Neutrophil (primary cell): ENCODE measurements around the gene SLC23A3.

Experiments
- H3K27ac ChIP-seq: fragments of 200-600 bp; sonication (generic); 2 replicates; pipeline ENCODE4 v1.5.1; 2016; ENCODE audit warnings: mild to moderate bottlenecking, moderate library complexity
- H3K27me3 ChIP-seq: fragments of 200-600 bp; sonication (generic); 2 replicates; pipeline ENCODE4 v1.6.0; 2016; ENCODE audit warnings: mild to moderate bottlenecking
- H3K36me3 ChIP-seq: fragments of 200-600 bp; sonication (generic); 2 replicates; pipeline ENCODE4 v1.5.1; 2017
- H3K4me1 ChIP-seq, 2 experiments: fragments of 200-600 bp in 1 of 2; sonication (generic) in 1 of 2; 1 replicate in 1 of 2; 2 replicates in 1 of 2; pipeline versions ENCODE4 v1.5.1 to v1.6.1; 2013 to 2016; ENCODE audit warnings: low read depth in 1 of 2, low read length in 1 of 2, mild to moderate bottlenecking in 1 of 2, moderate library complexity in 1 of 2; ENCODE audit not compliant: control insufficient read depth in 1 of 2, insufficient read depth in 1 of 2
- H3K4me3 ChIP-seq, 2 experiments: fragments of 200-600 bp in 1 of 2; sonication (generic) in 1 of 2; 1 replicate in 1 of 2; 2 replicates in 1 of 2; pipeline ENCODE4 v1.5.1; 2013 to 2016; ENCODE audit warnings: low read depth in 1 of 2, low read length in 1 of 2, mild to moderate bottlenecking in 1 of 2, moderate library complexity in 1 of 2
- H3K9me3 ChIP-seq: fragments of 200-600 bp; sonication (generic); 2 replicates; pipeline ENCODE4 v1.5.1; 2016
- TF ChIP-seq, protein P1 (sequence below): fragments of 200-600 bp; sonication (generic); IDR thresholded peaks from 2 replicates; pipeline ENCODE4 v1.5.1; 2016; ENCODE audit warnings: antibody characterized with exemption

Gene SLC23A3

DNA sequence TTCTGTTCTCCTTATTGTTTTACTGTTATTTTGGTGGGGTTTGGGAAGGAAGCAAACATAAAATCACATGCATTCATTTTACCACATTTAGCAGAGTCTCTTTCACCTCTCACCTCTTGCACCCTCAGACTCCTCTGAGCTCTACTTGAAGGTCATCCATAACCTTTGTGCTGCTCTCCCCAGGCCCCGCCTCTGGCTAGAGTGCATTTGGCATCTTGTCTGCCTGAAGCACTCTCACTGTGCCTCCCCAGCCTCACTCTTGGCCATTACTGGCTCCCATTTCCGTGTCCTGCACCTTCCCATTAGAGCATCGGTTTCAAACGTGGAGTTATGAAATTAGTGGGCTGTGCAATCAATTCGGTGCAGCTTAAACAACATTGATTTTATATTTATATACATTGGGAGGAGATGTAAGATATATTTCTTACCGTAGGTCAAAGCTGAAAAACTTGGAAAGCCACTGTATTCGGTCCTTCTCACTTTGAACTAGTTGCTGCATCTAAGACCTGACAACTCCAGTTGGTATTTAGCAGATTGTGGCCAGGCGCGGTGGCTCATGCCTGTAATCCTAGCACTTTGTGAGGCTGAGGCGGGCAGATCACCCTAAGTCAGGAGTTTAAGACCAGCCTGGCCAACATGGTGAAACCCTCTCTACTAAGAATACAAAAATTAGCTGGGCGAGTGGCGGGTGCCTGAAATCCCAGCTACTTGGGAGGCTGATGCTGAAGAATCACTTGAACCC, 29.8 kb upstream of the SLC23A3 start:
- TF ChIP-seq, protein P1, sequence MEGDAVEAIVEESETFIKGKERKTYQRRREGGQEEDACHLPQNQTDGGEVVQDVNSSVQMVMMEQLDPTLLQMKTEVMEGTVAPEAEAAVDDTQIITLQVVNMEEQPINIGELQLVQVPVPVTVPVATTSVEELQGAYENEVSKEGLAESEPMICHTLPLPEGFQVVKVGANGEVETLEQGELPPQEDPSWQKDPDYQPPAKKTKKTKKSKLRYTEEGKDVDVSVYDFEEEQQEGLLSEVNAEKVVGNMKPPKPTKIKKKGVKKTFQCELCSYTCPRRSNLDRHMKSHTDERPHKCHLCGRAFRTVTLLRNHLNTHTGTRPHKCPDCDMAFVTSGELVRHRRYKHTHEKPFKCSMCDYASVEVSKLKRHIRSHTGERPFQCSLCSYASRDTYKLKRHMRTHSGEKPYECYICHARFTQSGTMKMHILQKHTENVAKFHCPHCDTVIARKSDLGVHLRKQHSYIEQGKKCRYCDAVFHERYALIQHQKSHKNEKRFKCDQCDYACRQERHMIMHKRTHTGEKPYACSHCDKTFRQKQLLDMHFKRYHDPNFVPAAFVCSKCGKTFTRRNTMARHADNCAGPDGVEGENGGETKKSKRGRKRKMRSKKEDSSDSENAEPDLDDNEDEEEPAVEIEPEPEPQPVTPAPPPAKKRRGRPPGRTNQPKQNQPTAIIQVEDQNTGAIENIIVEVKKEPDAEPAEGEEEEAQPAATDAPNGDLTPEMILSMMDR: no peak
- no peaks in the 10 kb centered on the region for H3K36me3 ChIP-seq
- H3K4me3 ChIP-seq: no peak overlapping the region
- no peak overlapping the region for H3K27ac ChIP-seq
- no peaks in the 10 kb centered on the region for H3K9me3 ChIP-seq
- H3K27me3 ChIP-seq: peaks cover 24% of the 10 kb centered on the region
- no peaks in the 10 kb centered on the region for H3K4me1 ChIP-seq

DNA sequence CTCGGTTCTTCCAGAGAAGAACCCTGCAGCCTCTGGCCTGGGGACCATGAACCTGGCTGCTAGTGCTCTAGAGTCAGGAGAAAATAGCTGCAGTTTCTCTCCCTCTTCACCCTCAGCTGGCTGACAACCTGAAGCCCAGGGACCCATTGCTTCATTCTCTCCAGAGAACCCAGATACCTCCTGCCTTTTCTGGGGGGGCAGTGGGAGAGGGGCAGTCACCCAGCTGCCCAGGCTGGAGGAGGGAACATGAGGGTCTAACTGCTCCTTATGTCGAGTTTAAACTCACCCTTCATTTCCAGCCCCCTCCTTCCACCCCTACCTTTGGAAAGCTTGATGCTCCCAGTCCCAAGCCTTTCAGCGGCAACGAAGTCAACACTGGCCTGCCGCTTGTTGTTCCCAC, 29.1 kb upstream of the SLC23A3 start:
- Histone ChIP-seq H3K27ac (no peak overlapping the region), H3K27me3 (peaks cover 24% of the 10 kb centered on the region), H3K9me3 (no peaks in the 10 kb centered on the region), H3K36me3 (no peaks in the 10 kb centered on the region), H3K4me1 (no peaks in the 10 kb centered on the region), H3K4me3 (no peak overlapping the region)
- TF ChIP-seq, protein P1: no peak

DNA sequence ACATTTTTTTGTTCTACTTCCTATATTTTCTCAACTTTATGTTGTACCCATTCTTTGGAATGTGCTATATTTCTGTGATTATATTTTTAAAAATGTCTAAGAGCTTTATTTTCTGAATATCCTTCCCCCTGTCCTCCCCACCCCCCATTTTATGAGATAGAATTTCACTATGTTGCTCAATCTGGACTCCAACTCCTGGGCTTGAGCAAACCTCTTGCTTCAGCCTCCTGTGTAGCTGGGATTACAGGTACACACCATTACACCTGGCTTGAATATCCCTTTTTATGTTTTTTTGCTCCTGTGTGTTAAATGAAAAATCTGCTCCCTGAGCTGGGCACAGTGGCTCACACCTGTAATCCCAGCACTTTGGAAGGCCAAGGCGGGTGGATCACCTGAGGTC, 27.6 kb upstream of the SLC23A3 start:
- Histone ChIP-seq H3K9me3 (no peaks in the 10 kb centered on the region), H3K4me1 (no peaks in the 10 kb centered on the region), H3K27me3 (peaks cover 24% of the 10 kb centered on the region), H3K36me3 (no peaks in the 10 kb centered on the region), H3K4me3 (no peak overlapping the region), H3K27ac (no peak overlapping the region)
- TF ChIP-seq, protein P1: no peak

- H3K4me1 ChIP-seq: peaks cover 19% of the 10 kb centered on the region in 2 experiments
- H3K4me3 ChIP-seq: no peak overlapping the region
- no peak overlapping the region for H3K27ac ChIP-seq
- TF ChIP-seq, protein P1: no peak
- no peaks in the 10 kb centered on the region for H3K27me3 ChIP-seq
- peaks cover 48% of the 10 kb centered on the region for H3K36me3 ChIP-seq
- H3K9me3 ChIP-seq: no peaks in the 10 kb centered on the region
These were observed 17.1 kb upstream of the SLC23A3 start for GRCh38 chr2:219186754-219187456.

DNA sequence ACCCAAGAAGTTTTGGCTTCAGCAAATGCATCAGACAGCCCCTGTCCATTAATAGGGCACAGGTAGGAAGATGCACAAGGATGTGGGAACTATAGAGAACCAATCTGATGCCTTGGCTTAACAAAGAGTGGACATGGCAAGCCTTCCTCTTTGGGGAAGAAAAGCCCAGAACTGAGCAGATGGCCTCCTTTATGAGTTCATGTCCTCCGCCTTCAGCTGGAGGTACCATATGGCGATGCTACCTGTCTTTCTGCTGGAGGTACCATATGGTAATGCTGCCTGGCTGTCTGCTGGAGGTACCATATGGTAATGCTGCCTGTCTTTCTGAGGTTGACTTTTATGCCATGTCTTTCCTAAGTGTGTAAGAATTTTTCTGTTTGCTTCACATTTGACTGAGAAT, 14.3 kb upstream of the SLC23A3 start:
- Histone ChIP-seq H3K4me3 (no peak overlapping the region), H3K27me3 (no peaks in the 10 kb centered on the region), H3K36me3 (peaks cover 76% of the 10 kb centered on the region), H3K27ac (no peak overlapping the region), H3K4me1 (peaks cover 47% of the 10 kb centered on the region in 2 experiments), H3K9me3 (no peaks in the 10 kb centered on the region)
- TF ChIP-seq, protein P1: no peak
